ENCODE measurements around the gene APOBEC3G. TPM values are rescaled to one million over a fixed set of nuclear protein-coding genes. Genes with fewer than 3 reads are reported as not detected.

Gene APOBEC3G
- total and polyA plus RNA-seq, 2 of the 13 experiments (the other 11 are each of a cell fraction or from before 2014, with no cell fraction given): 3.2 to 4.1 TPM

- Histone ChIP-seq H3K9ac (ENCODE audit: insufficient read depth, low read depth, low read length) (no peak overlapping the region), H3K9me3 (ENCODE audit: low read length) (no peaks in the 10 kb centered on the region), H4K20me1 (ENCODE audit: insufficient read depth, low read length) (no peaks in the 10 kb centered on the region), H3K4me2 (ENCODE audit: low read depth, low read length) (no peak overlapping the region), H3K27me3 (ENCODE audit: control insufficient read depth in 1 of 2, insufficient read depth in 2 of 2, low read length in 2 of 2) (peaks cover 0 to 7% of the 10 kb centered on the region in 2 experiments; a peak in 2 of 5 replicates), H3K36me3 (replicated peaks in 1 of 2; ENCODE audit: control insufficient read depth in 1 of 2, insufficient read depth in 2 of 2, low read length in 2 of 2) (no peaks in the 10 kb centered on the region), H3K27ac (ENCODE audit: extremely low read length, insufficient read depth, low read length) (no peak overlapping the region), H3K4me3 (replicated peaks in 1 of 3; ENCODE audit: insufficient read depth in 1 of 3, low read depth in 2 of 3, low read length in 3 of 3) (no peak overlapping the region), H2AFZ (ENCODE audit: low read length) (no peak overlapping the region), H3K79me2 (ENCODE audit: insufficient read depth, low read length) (no peaks in the 10 kb centered on the region), H3K4me1 (ENCODE audit: insufficient read depth, low read length) (peaks cover 20% of the 10 kb centered on the region)
- in situ Hi-C loops (cut with HindIII; ENCODE audit: extremely low pct_ligation_motif_present, low pct_unique_long_range_greater_than_20kb): no loop called here
- ChIA-PET POLR2A (no interaction called here), CTCF (ENCODE audit: low intra/inter-chr PET ratio, low total read pairs) (no interaction called here)
- WGBS (ENCODE audit: low lambda C conversion rate): 84% methylated on average over 7 of the region's 8 CpGs
- FAIRE-seq (no peak), DNase-seq (ENCODE audit: low spot score) (no peak), ATAC-seq (no peak)
- TF ChIP-seq PBX2 (CRISPR knock-in tag; IDR thresholded peaks at IDR 0.05) (no peak), GLI4 (CRISPR knock-in tag; IDR thresholded peaks at IDR 0.05; ENCODE audit: borderline replicate concordance) (no peak), ZNF275 (CRISPR knock-in tag; IDR thresholded peaks at IDR 0.05; ENCODE audit: borderline replicate concordance) (no peak), HDAC6 (IDR thresholded peaks at IDR 0.05; ENCODE audit: low read depth, low read length) (no peak), ZNF224 (CRISPR knock-in tag; IDR thresholded peaks at IDR 0.05) (no peak)
- intact Hi-C loops (cut with micrococcal nuclease; ENCODE audit: unreplicated experiment): no loop called here
- no TSS peak for BruUV-seq (replicated peaks)
Measured at GRCh38 chr22:39098576-39098975, 21.5 kb downstream of the APOBEC3G start.

- ATAC-seq: no peak
- BruUV-seq (replicated peaks): no TSS peak
- TF ChIP-seq TEF (CRISPR knock-in tag; IDR thresholded peaks at IDR 0.05): no peak
- TF ChIP-seq GLI4 (CRISPR knock-in tag; IDR thresholded peaks at IDR 0.05; ENCODE audit: borderline replicate concordance): no peak
- no peak for TF ChIP-seq ZNF44 (CRISPR knock-in tag; IDR thresholded peaks at IDR 0.05)
- TF ChIP-seq, protein P1, sequence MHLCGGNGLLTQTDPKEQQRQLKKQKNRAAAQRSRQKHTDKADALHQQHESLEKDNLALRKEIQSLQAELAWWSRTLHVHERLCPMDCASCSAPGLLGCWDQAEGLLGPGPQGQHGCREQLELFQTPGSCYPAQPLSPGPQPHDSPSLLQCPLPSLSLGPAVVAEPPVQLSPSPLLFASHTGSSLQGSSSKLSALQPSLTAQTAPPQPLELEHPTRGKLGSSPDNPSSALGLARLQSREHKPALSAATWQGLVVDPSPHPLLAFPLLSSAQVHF (CRISPR knock-in tag; IDR thresholded peaks at IDR 0.05): no peak
- TF ChIP-seq, protein P2, sequence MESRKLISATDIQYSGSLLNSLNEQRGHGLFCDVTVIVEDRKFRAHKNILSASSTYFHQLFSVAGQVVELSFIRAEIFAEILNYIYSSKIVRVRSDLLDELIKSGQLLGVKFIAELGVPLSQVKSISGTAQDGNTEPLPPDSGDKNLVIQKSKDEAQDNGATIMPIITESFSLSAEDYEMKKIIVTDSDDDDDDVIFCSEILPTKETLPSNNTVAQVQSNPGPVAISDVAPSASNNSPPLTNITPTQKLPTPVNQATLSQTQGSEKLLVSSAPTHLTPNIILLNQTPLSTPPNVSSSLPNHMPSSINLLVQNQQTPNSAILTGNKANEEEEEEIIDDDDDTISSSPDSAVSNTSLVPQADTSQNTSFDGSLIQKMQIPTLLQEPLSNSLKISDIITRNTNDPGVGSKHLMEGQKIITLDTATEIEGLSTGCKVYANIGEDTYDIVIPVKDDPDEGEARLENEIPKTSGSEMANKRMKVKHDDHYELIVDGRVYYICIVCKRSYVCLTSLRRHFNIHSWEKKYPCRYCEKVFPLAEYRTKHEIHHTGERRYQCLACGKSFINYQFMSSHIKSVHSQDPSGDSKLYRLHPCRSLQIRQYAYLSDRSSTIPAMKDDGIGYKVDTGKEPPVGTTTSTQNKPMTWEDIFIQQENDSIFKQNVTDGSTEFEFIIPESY (CRISPR knock-in tag; IDR thresholded peaks at IDR 0.05): no peak
- intact Hi-C loops (cut with micrococcal nuclease; ENCODE audit: unreplicated experiment) (no loop called here), in situ Hi-C loops (cut with HindIII; ENCODE audit: extremely low pct_ligation_motif_present, low pct_unique_long_range_greater_than_20kb) (no loop called here)
- H3K4me2 ChIP-seq (ENCODE audit: low read depth, low read length): no peak overlapping the region
- no peak for DNase-seq (ENCODE audit: low spot score)
- H2AFZ ChIP-seq (ENCODE audit: low read length): no peak overlapping the region
- H3K27me3 ChIP-seq (ENCODE audit: control insufficient read depth in 1 of 2, insufficient read depth in 2 of 2, low read length in 2 of 2): peaks cover 0 to 2% of the 10 kb centered on the region in 2 experiments; a peak in 2 of 5 replicates
- peaks cover 25% of the 10 kb centered on the region for H3K4me1 ChIP-seq (ENCODE audit: insufficient read depth, low read length)
- H3K36me3 ChIP-seq (replicated peaks in 1 of 2; ENCODE audit: control insufficient read depth in 1 of 2, insufficient read depth in 2 of 2, low read length in 2 of 2): no peaks in the 10 kb centered on the region
- no peak overlapping the region for H3K4me3 ChIP-seq (replicated peaks in 1 of 3; ENCODE audit: insufficient read depth in 1 of 3, low read depth in 2 of 3, low read length in 3 of 3)
- H3K9ac ChIP-seq (ENCODE audit: insufficient read depth, low read depth, low read length): no peak overlapping the region
- H4K20me1 ChIP-seq (ENCODE audit: insufficient read depth, low read length): no peaks in the 10 kb centered on the region
- CTCF ChIA-PET (ENCODE audit: low intra/inter-chr PET ratio, low total read pairs): no interaction called here
- 61% methylated on average over 13 of the region's 13 CpGs for WGBS (ENCODE audit: low lambda C conversion rate)
- H3K79me2 ChIP-seq (ENCODE audit: insufficient read depth, low read length): no peaks in the 10 kb centered on the region
- H3K27ac ChIP-seq (ENCODE audit: extremely low read length, insufficient read depth, low read length): no peak overlapping the region
- no peak for FAIRE-seq
- H3K9me3 ChIP-seq (ENCODE audit: low read length): no peaks in the 10 kb centered on the region
- POLR2A ChIA-PET: no interaction called here
Measured at GRCh38 chr22:39101226-39101625, 24.2 kb downstream of the APOBEC3G start.

Data from HepG2 (cell line).